NCI-H1048 (cell line): Measurements from ENCODE around the gene FBXO41.
"Not testable (repeated sequence)": the region's sequence is repeated elsewhere in the genome, so short reads cannot be mapped to it uniquely, and the experiment has no call there.

Source experiments
- DNase-seq: peaks from one replicate; lab custom pipeline; 2025; lab: John Stamatoyannopoulos, UW

FBXO41 gene

DNA sequence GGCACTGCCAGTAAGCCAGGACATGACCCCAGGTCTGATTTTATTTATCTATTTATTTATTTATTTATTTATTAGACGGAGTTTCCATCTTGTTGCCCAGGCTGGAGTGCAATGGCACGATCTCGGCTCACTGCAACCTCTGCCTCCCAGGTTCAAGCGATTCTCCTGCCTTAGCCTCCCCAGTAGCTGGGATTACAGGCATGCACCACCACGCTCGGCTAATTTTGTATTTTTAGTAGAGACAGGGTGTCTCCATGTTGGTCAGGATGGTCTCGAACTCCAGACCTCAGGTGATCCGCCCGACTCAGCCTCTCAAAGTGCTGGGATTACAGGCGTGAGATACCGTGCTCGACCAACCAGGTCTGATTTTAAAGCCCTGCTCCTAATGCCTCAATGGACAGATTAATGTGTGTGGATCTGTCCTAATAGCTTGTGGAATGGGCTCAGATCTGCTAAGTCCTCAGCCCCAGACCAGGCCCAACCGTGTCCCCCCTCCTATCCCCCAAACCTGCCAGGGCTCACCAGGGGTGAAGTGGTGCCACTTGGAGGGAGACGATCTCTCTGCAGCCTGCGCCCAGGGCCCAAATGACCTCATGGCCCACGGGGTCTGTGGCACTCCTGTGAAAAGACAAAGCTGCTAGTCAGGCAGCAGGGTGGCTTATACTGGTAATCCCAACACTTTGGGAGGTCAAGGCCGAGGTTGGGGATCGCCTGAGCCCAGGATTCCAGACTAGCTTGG lies 21.4 kb downstream of the FBXO41 start:
- DNase-seq, result not testable (repeated sequence)

- DNase-seq, result no peak
These were observed 22.1 kb downstream of the FBXO41 start for GRCh38 chr2:73262108-73262651.

DNA sequence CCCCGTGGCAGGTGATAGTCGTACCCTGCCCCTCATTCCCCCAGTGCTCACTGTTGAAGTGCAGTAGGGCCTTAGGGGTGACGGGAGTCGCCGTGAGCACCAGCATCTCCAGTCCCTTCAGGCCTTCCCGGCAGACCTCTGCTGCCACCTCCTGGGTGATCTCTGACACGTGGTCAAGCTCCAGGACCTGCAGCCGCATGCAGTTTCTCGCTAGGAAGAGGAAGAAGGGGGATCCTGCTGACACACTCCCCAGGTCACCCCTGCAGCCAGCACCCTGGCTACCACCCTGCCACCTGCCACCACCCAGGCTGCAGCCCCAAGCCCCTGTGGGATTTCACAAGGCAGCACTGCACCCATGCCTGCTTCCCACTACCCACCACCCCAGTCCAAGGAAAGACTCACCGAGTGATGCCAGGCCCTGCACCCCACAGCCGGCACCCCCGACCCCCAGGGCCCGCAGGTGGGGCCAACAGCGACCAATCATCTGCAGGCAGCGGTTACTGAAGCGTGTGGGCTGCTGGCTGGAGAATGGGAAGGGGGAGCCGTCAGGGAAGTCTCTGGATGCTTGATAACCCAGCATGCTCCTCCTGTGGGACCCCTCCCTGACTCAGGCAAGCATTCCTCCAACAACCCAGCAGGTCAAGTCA lies 23.8 kb downstream of the FBXO41 start:
- DNase-seq, result no peak

DNA sequence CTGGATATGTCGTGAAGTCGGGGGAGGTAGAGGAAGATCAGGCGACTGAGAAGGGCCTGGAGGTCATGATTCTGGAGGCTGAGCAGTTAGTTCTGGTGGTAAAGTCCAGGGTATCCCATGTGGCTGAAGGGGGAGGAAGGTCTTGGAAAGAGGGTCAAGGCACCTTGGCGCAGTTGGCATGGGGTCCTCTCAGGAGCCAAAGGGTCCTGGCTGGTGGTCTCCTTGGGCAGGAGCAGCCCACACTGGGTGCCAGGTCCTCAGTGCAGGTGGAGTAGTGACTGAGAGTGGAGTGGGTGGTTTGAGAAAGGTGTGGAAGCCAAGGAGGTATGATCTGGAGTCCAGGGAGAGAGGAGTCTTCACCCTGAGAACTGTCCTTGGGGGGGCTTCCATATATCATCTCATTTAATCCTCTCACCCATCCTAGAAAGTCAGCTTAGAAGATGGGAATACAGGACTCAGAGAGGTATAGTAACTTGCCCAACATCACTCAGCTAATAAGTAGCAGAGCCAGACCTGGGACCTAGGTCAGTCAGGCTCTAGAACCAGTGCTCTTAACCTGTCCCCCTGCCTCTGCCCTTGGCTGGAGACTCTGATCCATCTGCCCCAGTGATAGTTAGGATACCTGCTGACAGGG lies 24.5 kb downstream of the FBXO41 start:
- DNase-seq, result no peak

DNA sequence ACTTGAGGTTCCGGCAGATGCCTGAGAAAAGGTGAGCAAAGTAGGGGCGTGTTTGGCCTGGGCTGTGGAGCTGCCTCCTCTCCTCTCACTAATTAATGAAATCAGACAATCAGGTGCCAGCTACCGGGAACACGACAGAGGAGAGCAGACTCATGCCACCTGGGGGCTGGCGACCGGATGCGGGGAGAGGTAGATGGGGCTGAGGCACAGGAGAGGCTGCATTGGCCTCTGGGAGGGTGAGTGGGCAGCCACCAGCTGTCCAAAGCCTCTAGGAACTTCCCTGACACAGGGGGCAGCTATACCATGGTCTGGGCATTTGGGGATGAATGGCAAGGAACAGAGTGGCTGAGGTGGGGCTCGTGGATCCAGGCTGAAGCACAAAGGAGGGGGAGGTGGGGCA lies 25.0 kb downstream of the FBXO41 start:
- DNase-seq, result no peak

- no peak for DNase-seq
These were observed 25.4 kb downstream of the FBXO41 start for GRCh38 chr2:73258913-73259215.

DNA sequence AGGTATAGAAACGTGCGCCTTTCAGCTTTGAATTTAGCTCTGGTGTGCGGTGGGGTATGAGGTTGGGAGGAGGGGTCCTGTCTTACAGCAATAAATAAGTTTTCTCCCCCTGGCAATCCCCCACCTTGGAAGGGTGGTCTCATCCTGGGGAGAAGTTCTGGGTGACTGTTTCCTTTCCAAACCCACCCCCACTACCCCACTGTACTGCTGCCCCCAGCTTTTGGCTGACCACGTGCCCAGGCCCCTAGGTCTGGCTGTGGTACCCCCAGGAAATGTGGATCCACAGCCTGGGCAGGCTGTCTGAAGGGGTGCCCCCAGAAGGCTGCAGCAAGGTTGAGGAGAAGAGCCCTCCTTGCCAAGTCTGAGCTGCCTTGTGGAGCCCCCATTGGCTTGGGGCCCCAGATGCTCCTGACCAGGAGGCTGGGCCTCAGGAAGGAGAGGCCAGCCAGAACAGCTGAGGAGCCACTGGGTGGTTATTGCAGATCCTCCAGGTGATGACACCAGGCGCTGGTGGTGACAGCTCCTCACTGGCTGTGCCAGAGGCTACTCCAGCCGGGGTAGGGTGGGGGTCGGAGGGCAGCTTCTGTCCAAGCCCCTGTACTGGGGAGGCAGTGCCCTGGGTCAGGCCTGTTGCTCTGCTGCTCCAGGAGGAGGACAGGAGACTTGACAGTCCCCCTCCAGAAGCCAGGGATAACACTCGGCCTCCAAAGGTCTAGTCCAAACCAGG lies 25.9 kb downstream of the FBXO41 start:
- no peak for DNase-seq

- DNase-seq, result no peak
These were observed 26.7 kb downstream of the FBXO41 start for GRCh38 chr2:73257425-73258125.

- DNase-seq, result no peak
These were observed 27.3 kb downstream of the FBXO41 start for GRCh38 chr2:73257021-73257420.

- no peak for DNase-seq
These were observed 27.7 kb downstream of the FBXO41 start for GRCh38 chr2:73256618-73256922.

DNA sequence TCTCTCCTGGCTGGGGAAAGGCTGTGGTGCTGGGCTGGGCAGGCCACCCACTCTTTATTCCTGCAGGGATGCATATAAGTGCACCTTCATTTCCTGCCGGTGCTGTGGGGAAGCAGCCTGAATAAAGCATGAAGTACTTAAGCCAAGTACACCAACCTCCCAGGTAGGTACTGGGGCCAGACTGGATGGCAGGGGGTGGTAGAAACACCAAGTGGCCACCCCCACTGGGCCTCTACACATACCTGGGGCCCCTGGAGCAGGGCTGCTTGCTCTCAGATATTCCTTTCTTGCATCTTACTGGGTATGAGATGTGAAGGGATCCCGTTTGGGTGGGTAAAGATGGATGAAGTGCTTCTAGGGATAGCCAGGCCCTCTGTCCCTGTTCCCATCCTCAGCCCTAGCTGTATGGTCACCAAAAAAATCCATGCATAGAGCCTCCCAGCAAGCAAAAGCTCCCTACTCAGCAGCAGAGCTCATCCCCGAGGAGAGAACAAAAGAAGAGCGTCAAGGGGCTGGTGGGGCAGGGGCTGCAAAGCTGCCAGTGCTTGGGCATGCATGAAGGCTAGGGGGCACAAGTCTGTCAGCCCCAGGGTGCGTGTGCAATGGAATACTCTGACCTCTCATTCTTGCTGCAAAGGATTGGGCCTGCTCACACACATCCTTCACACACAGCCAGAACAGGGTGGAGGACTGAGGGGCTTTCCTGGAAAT lies 28.2 kb downstream of the FBXO41 start:
- no peak for DNase-seq

- no peak for DNase-seq
These were observed 29.2 kb downstream of the FBXO41 start for GRCh38 chr2:73255007-73255644.

- no peak for DNase-seq
These were observed 29.8 kb downstream of the FBXO41 start for GRCh38 chr2:73254343-73255006.

- DNase-seq, result no peak
These were observed 30.4 kb downstream of the FBXO41 start for GRCh38 chr2:73253901-73254300.

DNA sequence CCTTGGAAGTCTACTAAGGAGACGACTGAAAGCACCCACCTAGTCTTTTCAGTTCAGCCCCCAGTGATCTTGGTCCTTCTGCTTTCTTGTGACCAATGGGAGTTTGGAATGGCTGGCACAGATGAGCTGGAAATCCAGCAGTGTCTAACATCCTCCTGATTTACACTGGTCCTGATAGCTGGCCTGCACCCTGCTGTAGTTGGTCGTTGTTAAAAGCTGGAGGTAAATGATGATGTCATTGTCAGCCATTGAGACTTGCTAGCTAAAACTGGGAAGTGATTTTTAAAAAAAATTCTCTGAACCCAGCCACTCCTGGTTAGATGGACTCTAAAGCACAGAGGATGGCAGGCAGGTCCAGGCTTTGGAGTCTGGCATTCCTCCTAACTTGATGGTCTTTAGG lies 30.9 kb downstream of the FBXO41 start:
- DNase-seq, result no peak

- DNase-seq, result no peak
These were observed 31.8 kb downstream of the FBXO41 start for GRCh38 chr2:73252238-73253027.

GRCh38 chr2:73250872-73251846 lies 33.1 kb downstream of the FBXO41 start:
- DNase-seq, result no peak

DNA sequence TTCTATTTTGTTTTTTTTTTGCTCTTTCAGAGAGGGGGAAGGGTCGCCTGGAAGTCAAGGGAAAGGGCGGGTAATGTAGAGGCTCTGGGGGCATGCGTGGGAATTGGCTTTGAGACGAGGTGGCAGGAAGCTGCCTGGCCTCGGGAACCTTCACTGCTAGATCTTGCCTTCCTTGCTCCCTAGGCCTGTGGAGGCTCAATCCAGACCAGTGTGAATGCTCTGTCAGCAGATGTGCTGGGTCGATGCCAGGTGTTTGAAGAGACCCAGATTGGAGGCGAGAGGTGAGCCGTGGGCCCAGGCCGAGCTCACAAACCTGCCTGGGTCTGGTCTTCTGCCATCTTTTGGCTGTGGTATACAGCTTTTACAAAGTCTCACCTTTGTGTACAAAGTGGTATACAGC lies 34.6 kb downstream of the FBXO41 start:
- no peak for DNase-seq
